ENCODE results near the gene CCDC63.

Gene CCDC63

DNA sequence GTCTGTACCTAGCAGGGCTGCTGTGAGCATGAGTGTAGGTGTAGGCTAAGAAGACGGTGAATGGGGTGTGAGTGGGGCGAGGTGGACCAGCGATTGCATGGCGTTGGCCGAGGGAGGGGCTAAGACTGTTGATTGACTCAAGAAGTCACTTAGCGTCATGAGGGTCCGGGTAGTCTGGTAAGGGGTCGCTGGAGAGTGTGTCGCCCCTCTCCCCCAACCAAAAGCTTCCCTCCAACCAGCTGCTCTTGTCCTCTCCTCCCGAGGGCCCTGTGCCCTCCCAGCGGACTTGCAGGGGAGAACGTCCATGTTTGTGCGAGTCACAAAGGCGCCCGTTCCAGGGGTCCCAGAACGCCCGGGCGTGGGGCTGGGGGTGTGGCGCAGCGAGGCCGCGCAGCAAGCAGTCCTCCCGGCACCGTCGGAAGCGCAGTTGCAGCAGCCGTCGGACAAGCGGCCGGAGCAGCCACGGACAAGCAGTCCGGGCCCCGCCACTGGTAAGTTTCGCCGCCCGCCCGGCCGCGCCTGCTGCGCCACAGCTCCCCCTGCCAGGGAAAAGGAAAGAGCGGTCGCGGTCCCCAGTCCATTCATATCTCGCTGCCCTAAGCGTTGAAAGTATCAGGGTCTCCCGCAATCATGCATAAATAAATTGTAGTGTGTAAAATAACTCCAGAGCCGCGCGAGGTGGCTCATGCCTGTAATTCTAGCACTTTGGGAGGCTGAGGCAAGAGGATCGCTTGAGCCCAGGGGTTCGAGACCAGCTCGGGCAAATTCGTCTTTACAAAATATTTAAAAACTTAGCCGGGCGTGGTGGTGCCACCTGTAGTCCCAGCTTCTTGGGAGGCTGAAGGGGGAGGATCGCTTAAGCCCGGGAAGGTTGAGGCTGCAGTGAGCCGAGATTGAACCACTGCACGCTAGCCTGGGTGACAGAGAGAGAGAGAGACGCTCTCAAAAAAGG, at the start of gene CCDC63:
Gene CCDC63 (plus strand): TSS at position 373 of the 952 bp plus-strand sequence. CDS start 5,968 bp downstream, outside the sequence.
- DNase-seq (ENCODE audit: low read depth in 2 of 2), result peak in 1 of 2 donors; percentile 6

DNA sequence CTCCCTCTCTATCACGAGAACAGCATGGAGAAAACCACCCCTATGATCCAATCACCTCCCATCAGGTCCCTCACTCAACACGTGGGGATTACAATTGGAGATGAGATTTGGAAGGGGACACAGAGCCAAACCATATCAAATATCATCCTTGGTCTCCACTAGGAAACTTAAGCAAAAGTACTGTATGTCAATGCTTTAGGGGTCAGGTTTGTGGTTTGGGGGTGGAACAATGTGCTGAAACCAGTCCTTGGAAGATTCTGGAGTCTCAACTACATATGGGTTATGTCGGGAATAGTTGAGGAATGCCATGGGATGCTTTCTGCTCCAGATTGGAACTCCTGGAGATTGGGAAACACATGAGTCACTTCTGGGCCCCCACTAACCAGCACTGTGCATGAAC, 48.3 kb upstream of the CCDC63 start:
- DNase-seq (ENCODE audit: low read depth in 2 of 2), result no peak

DNA sequence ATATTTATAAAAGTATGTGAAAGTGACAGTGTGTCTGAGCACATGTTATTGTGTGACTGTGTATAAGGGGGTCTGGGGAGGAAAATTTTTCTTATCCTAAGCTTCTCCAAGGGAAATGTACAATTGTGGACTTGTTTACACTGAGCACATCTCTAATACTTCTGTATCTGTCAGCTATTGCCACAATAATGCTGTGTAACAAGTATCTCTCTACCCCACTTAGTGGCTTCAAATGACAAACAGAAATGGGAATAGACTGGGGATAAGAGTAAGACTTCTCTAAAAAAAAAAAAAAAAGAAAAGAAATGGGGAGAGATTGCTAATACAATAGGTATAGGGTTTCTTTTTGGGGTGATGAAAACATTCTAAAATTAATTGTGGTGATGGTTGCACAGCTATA, 44.3 kb upstream of the CCDC63 start:
- no peak for DNase-seq (ENCODE audit: low read depth in 2 of 2)

- no peak for DNase-seq (ENCODE audit: low read depth in 2 of 2)
These were observed 42.4 kb upstream of the CCDC63 start for GRCh38 chr12:110804406-110804805.

- no peak for DNase-seq (ENCODE audit: low read depth in 2 of 2)
These were observed 39.1 kb upstream of the CCDC63 start for GRCh38 chr12:110807640-110808039.

DNA sequence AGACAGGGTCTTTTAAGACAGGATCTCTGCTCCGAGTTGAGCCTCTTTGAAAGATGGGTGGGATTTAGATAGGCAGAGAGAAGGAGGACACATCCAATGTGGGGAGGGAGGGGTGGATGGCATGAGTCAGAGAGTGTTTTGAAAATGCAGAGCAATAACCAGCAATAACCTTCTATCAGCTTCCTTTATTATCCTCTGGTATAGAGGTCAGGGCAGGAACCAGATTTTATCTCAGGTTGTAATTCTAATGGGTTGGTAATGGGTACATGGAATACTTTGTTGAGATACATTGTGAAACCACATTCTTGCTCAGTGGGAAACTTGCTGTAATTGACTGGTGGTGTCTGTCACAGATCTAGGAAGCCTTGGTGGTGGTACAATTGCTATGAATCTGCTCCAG, 37.6 kb upstream of the CCDC63 start:
- no peak for DNase-seq (ENCODE audit: low read depth in 2 of 2)

DNA sequence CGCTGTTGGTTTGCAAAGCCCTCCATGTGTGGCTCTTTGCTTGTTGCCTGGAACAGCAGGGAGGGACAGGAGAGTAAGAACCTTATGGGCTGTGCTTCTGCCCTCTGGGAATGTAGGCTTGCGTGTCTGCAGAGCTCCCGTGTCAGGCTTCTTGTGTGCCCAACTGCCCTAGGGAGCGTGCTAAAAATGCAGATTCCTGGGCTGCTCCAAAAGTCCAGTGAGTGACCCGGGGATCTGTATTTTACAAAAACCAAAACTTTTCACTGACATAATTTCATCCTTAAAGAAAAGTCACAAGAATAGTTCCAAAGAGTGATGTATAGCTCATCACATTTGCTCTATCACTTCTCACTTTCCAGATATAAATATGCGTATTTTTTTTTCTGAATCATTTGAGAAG, 34.8 kb upstream of the CCDC63 start:
- no peak for DNase-seq (ENCODE audit: low read depth in 2 of 2)

GRCh38 chr12:110813285-110813684, 33.5 kb upstream of the CCDC63 start:
- DNase-seq (ENCODE audit: low read depth in 2 of 2), result no peak

DNA sequence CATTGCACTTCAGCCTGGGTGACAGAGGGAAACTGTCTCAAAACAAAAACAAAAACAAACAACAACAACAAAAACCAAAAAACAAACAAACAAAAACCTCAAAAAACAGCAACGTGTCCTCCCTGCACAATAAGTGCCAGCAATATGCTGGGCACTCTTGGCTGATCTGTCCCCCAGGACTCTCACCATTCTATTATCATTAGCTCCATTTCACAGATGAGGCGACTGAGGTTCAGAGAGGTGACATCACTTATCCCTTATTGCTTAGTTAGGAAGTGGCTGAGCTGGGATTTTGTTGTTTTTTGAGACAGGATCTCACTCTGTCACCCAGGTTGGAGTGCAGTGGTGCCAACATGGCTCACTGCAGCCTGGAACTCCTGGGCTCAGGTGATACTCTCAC, 33.0 kb upstream of the CCDC63 start:
- DNase-seq (ENCODE audit: low read depth in 2 of 2), result no peak

DNA sequence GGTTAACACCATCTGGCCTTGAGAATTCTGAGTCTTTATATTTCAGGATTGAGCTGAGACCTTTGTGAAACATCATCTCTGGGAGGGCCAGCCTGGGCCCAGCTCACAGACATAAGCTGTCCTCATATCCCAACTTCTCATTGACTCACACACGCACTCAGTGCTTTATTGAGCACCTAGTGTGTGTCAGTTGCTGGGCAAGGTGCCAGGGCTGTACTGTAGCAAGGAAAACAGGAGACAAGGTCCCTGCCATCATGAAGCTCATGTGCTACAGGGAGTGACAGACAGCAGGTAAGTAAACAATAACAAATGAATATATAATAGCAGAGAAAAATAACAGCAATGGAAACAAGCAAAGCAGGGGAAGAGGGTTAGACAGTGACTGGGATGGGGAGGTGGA, 30.5 kb upstream of the CCDC63 start:
- no peak for DNase-seq (ENCODE audit: low read depth in 2 of 2)

DNA sequence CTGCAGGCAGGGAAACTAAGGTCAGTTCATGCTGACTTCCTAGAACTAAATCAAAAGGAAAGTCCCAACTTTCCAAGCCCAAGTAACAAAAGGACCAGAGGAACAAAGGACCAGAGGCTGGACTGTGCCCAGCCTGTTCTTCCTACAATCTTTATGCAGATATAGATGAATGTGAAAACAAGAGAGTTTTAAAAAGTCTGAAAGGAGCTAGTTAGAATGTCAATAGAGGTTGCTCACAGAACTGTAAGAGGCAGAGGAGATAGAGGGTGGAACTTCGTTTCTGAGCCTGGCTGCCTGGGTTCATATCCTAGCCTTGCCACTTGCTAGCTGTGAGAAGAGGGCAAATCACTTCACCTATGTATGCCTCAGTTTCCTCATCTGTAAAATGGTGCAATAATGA, 30.0 kb upstream of the CCDC63 start:
- DNase-seq (ENCODE audit: low read depth in 2 of 2), result no peak

- no peak for DNase-seq (ENCODE audit: low read depth in 2 of 2)
These were observed 28.3 kb upstream of the CCDC63 start for GRCh38 chr12:110818511-110818910.

DNA sequence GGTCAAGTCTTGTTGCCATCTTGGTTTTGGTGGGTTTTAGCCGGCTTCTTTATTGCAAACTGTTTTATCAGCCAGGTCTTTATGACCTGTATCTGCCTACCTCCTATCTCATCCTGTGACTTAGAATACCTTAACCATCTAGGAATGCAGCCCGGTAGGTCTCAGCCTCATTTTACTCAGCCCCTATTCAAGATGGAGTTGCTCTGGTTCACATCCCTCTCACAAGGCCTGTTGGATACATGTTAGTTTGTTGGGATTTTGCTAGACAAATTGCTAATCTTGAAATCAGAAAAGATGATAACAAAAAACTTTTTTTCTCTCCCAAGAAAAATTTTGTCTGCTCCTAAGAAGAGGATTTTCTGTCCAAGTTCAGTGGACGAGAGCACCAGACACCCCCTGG, 27.6 kb upstream of the CCDC63 start:
- DNase-seq (ENCODE audit: low read depth in 2 of 2), result no peak

DNA sequence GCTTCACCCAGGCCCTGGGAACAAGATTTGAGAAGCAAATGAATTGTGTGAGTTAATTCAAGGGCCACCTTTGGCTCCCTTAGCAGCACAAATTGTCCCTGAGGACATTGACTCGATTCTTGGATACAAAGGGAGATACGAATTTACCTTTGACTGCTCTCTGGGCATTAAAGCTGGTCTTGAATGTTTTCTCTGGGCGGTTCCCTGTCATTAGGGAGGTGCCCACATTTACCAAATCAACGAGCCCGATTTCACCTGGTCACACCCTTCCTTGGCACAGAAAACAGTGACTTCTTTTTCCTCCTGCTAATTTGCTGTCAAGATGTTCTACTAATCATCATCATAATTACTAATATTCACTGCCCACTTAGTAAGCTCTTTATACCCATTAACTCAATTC, 27.1 kb upstream of the CCDC63 start:
- no peak for DNase-seq (ENCODE audit: low read depth in 2 of 2)

DNA sequence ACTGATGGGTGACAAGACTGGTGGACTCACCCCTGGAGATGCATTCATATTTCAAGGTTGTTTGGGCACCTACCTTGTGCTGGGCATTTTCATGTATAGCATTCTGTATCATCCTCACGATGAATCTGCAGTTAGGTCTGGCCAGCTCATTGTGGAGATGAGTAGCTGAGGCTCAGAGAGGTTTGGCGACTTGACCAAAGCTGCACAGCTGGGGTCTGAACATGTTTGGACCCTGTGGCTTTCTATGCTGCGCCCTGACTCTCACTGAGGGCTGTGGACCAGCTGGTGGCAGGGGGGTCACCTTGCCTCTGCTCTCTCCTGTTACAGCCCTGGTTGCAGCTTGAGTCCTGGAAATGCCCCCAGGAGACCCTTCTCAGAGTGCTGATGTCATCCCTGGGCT, 24.9 kb upstream of the CCDC63 start:
- no peak for DNase-seq (ENCODE audit: low read depth in 2 of 2)

- DNase-seq (ENCODE audit: low read depth in 2 of 2), result no peak
These were observed 23.9 kb upstream of the CCDC63 start for GRCh38 chr12:110822821-110823415.

- no peak for DNase-seq (ENCODE audit: low read depth in 2 of 2)
These were observed 22.4 kb upstream of the CCDC63 start for GRCh38 chr12:110824342-110824741.

DNA sequence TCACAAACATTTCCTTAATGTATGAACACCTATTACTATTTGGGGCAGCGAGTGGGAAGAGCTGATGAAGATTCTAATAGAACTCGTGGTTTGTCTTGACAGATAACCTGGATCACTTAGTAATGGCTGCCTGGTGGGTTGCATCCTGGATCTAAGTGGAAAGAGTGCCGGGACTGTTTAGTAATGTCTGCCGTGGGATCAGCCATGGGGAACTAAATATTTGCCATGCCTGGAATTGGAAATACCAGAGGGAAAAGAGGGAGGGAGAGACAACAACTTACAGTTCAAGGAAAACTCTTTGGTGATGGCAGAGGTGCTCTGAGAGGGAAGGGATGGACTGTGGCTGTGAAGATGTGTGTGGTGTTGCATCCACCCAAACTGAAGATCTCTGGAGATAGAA, 21.3 kb upstream of the CCDC63 start:
- DNase-seq (ENCODE audit: low read depth in 2 of 2), result no peak

- DNase-seq (ENCODE audit: low read depth in 2 of 2), result peak; percentile 85 to 88
These were observed 20.1 kb upstream of the CCDC63 start for GRCh38 chr12:110826592-110827200.

DNA sequence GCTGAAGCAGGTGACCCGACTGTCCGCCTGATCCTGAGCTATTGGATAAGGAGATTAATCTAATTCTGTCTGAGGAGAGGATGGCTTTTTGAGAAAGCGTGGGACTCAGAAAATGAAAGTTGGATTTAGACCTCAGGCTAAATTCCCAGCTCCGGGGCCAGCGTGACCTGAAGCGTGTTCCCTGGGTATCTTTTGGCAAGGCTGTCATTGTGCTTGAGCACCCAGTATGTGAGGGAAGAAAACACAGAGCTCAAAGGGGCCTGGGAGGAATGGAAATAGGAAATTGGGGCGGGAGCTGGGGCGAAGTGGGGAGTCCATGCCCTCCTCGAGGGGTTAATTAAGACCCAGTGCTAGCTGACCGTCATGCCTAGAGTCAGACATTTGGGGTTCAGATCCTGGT, 17.5 kb upstream of the CCDC63 start:
- DNase-seq (ENCODE audit: low read depth in 2 of 2), result no peak

- no peak for DNase-seq (ENCODE audit: low read depth in 2 of 2)
These were observed 10.5 kb upstream of the CCDC63 start for GRCh38 chr12:110836291-110836690.

- no peak for DNase-seq (ENCODE audit: low read depth in 2 of 2)
These were observed 5.8 kb upstream of the CCDC63 start for GRCh38 chr12:110841007-110841406.

GRCh38 chr12:110844131-110844530, 2.7 kb upstream of the CCDC63 start:
- no peak for DNase-seq (ENCODE audit: low read depth in 2 of 2)

All from stimulated activated CD4-positive, alpha-beta T cell treated with anti-CD3 and anti-CD28 coated beads, Interleukin-4, amount 100 ng/mL, for 48 hours (primary cell).